GM12878 (cell line): ENCODE results near the gene UPK1B. TPM values are rescaled to one million over a fixed set of nuclear protein-coding genes. Genes with fewer than 3 reads are reported as not detected.

Source experiments
- ATAC-seq: fragments of 200-7000 bp; cut with Tn5 transposase; 3 replicates; pipeline ENCODE4 v1.9.1; 2020; ENCODE audit warnings: mild to moderate bottlenecking, moderate library complexity
- BruUV-seq: library from RNA; stranded (reverse); fragments of 400-500 nt; replicated peaks from 2 replicates; lab custom pipeline; 2021; lab: Mats Ljungman, UMichigan
- CTCF ChIA-PET: fragments of 300-600 bp; sonication (Branson Sonifier 250); formaldehyde crosslinking; extraction: SDS; loops from one replicate; lab custom pipeline; 2021; ENCODE audit warnings: inconsistent platforms; lab: Yijun Ruan, JAX
- POLR2A ChIA-PET: fragments of 350-600 bp; formaldehyde crosslinking; extraction: SDS; loops from one replicate; lab custom pipeline; 2021; ENCODE audit warnings: inconsistent platforms; lab: Charles Lee
- RAD21 ChIA-PET: fragments of 300-600 bp; sonication (Branson Sonifier 250); formaldehyde crosslinking; loops from one replicate; lab custom pipeline; 2023; ENCODE audit warnings: antibody characterized with exemption; ENCODE audit not compliant: unreplicated experiment; lab: Charles Lee
- SMC1A ChIA-PET: fragments of 300-600 bp; sonication (Branson Sonifier 250); formaldehyde crosslinking; loops from one replicate; lab custom pipeline; 2023; ENCODE audit not compliant: unreplicated experiment, uncharacterized antibody; lab: Charles Lee
- DNase-seq: peaks from one replicate; pipeline ENCODE4 v3.0.0-alpha.2; 2011; ENCODE audit warnings: low read depth, low spot score
- FAIRE-seq: peaks from 3 replicates; lab custom pipeline; 2011; peaks lifted over from hg19 to GRCh38; lab: Jason Lieb, UNC
- H2AFZ ChIP-seq: 2 replicates; pipeline ENCODE4 v1.6.0; 2011; ENCODE audit warnings: low read depth, low read length, control low read depth; ENCODE audit not compliant: control insufficient read depth
- H3K27ac ChIP-seq: 2 replicates; pipeline ENCODE4 v1.5.1; 2011; ENCODE audit warnings: control low read depth; ENCODE audit not compliant: control insufficient read depth, insufficient read depth
- H3K27me3 ChIP-seq, 2 experiments: replicated peaks in 1 of 2; 2 replicates each; pipeline versions ENCODE4 v1.6.0 to v1.6.1; 2011; ENCODE audit warnings: low read length in 1 of 2; ENCODE audit not compliant: control insufficient read depth in 2 of 2, insufficient read depth in 2 of 2
- H3K36me3 ChIP-seq, 2 experiments: 2 replicates each; pipeline ENCODE4 v1.5.1; 2011; ENCODE audit warnings: low read length in 1 of 2; ENCODE audit not compliant: control insufficient read depth in 2 of 2, insufficient read depth in 2 of 2
- H3K4me1 ChIP-seq: 2 replicates; pipeline ENCODE4 v1.6.1; 2011; ENCODE audit warnings: mild to moderate bottlenecking, low read length, moderate library complexity, mixed read lengths; ENCODE audit not compliant: control insufficient read depth, insufficient read depth
- H3K4me2 ChIP-seq: 2 replicates; pipeline ENCODE4 v1.6.0; 2011; ENCODE audit warnings: control low read depth; ENCODE audit not compliant: control insufficient read depth, insufficient read depth
- H3K4me3 ChIP-seq: fragments of 200-600 bp; sonication (generic); 2 replicates; pipeline ENCODE4 v1.5.1; 2016
- H3K79me2 ChIP-seq: 2 replicates; pipeline ENCODE4 v1.6.0; 2011; ENCODE audit warnings: low read length; ENCODE audit not compliant: control insufficient read depth, insufficient read depth
- H3K9ac ChIP-seq: 2 replicates; pipeline ENCODE4 v1.8.0; 2011; ENCODE audit warnings: low read length, control low read depth, mixed read lengths; ENCODE audit not compliant: control insufficient read depth, insufficient read depth
- H3K9me3 ChIP-seq: replicated peaks from 3 replicates; pipeline ENCODE4 v1.5.1; 2011; ENCODE audit warnings: mild to moderate bottlenecking, low read length; ENCODE audit not compliant: control insufficient read depth, insufficient read depth
- H4K20me1 ChIP-seq: 2 replicates; pipeline ENCODE4 v1.6.0; 2011; ENCODE audit not compliant: control insufficient read depth, insufficient read depth
- CHD4 ChIP-seq: fragments of 200-600 bp; sonication (generic); IDR thresholded peaks from 2 replicates; pipeline ENCODE4 v1.6.1; 2016; ENCODE audit warnings: mild to moderate bottlenecking
- MYB ChIP-seq: fragments of 150-350 bp; IDR thresholded peaks from 2 replicates; pipeline ENCODE4 v1.6.1; 2014; ENCODE audit warnings: mild to moderate bottlenecking, low read depth, low read length, borderline replicate concordance
- NR2C1 ChIP-seq: fragments of 450-650 bp; IDR thresholded peaks from 2 replicates; pipeline ENCODE4 v1.6.1; 2017; ENCODE audit warnings: antibody characterized with exemption, mild to moderate bottlenecking, moderate library complexity
- SRF ChIP-seq, 2 experiments: IDR thresholded peaks; 2 replicates each; pipeline ENCODE4 v1.6.1; 2011; ENCODE audit warnings: low read depth in 2 of 2, low read length in 2 of 2, mild to moderate bottlenecking in 1 of 2, moderate library complexity in 1 of 2
- TBL1XR1 ChIP-seq: IDR thresholded peaks from 2 replicates; pipeline ENCODE4 v1.6.1; 2012; ENCODE audit warnings: low read depth, low read length, improper control_type of control experiment
- TCF12 ChIP-seq: IDR thresholded peaks from 2 replicates; pipeline ENCODE4 v1.6.1; 2011; ENCODE audit warnings: low read depth, mild to moderate bottlenecking, low read length
- WGBS: methylation state at CpG from one replicate; pipeline ENCODE4 v1.1.6; 2016; ENCODE audit warnings: low lambda C conversion rate; ENCODE audit not compliant: insufficient replicate concordance, insufficient coverage; ENCODE audit errors: missing lambda C conversion rate; 5-methylcytosine and 5-hydroxymethylcytosine counted together
- in situ Hi-C: fragments of 300-500 bp; cut with MboI; formaldehyde crosslinking; loops from 9 replicates; pipeline ENCODE4 v1.14.3; 2018; ENCODE audit warnings: mixed read lengths
- intact Hi-C: fragments of 100-400 bp; cut with micrococcal nuclease; formaldehyde crosslinking; loops from one replicate; pipeline ENCODE4 v1.14.2; 2022; ENCODE audit not compliant: unreplicated experiment
- polyA plus RNA-seq, 11 experiments: library from polyadenylated mRNA; depleted of rRNA in 4 of 11; unstranded in 6 of 11; stranded (reverse) in 5 of 11; fragments of >200 nt; fragmentation: Nextera tagmentation in 4 of 11; fragmentation: Illumina TruSeq in 1 of 11; extraction: Ambion mirVana in 4 of 11; extraction: Trizol in 1 of 11; gene quantifications; 1 replicate in 1 of 11; 2 replicates in 10 of 11; pipeline versions ENCODE4 v1.2.1 to v1.2.3, GENCODE V29; 2011 to 2016; ENCODE audit warnings: inconsistent platforms in 2 of 11, missing spikeins in 2 of 11, low read depth in 1 of 11
- total RNA-seq, 4 experiments: library from RNA; depleted of rRNA in 3 of 4; stranded (reverse); fragments of >200 nt in 3 of 4; fragmentation: Illumina TruSeq in 1 of 4; extraction: Trizol in 1 of 4; gene quantifications; 2 replicates each; pipeline versions ENCODE4 v1.2.1 to v1.2.3, GENCODE V29; 2013 to 2021
- TF ChIP-seq, protein P1 (sequence below): IDR thresholded peaks from 2 replicates; pipeline ENCODE4 v1.6.1; 2012; ENCODE audit warnings: low read depth, low read length, improper control_type of control experiment
- TF ChIP-seq, protein P2 (sequence below): fragments of 450-650 bp; IDR thresholded peaks from 2 replicates; pipeline ENCODE4 v1.6.1; 2017; ENCODE audit warnings: antibody characterized with exemption, mild to moderate bottlenecking, moderate library complexity

The UPK1B gene
- total and polyA plus RNA-seq, 10 of the 15 experiments (the other 5 are each of a cell fraction or from before 2014, with no cell fraction given): not detected

DNA sequence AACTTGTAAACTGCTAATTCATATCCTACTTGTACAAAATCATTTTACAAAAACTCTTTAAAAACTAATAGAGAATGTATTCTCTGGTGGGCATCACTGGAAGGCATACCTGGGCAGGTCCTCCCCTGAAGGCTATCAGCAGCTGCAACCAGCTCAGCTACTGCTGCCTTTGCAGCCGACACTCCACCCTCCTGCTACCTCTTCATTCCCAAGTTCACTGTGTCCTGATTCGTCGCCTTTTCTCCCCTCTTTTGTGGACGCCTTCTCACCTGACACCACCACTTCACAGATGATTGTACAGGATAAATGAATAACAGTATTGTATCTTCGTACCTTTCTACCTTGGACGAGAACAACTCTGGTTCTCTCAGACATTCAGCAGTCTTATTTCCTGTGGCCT, 38.4 kb downstream of the UPK1B start:
- in situ Hi-C loops: no loop called here
- H3K36me3 ChIP-seq: peaks cover 2 to 22% of the 10 kb centered on the region in 2 experiments; a peak in 3 of 4 replicates
- no TSS peak for BruUV-seq
- peaks cover 10% of the 10 kb centered on the region; the same call in 1 of the 2 replicates for H3K4me1 ChIP-seq
- H3K27me3 ChIP-seq: no peaks in the 10 kb centered on the region
- no peak overlapping the region for H2AFZ ChIP-seq
- DNase-seq (no peak), FAIRE-seq (no peak), ATAC-seq (no peak)
- WGBS: 96% methylated on average over 6 of the region's 6 CpGs
- H3K4me3 ChIP-seq: no peak overlapping the region
- intact Hi-C loops: no loop called here
- ChIA-PET SMC1A (interaction anchor here (0.9 to 2.8 kb wide), 3 partner anchors 10 to 87 kb away, joined by 3 to 8 read pairs (median 4); no protein-coding TSS in a partner anchor), RAD21 (no interaction called here), CTCF (interaction anchor here (1.0 to 1.6 kb wide), 3 partner anchors 29 to 327 kb away, joined by 3 to 6 read pairs (median 3); partner anchors contain the start of gene B4GALT4), POLR2A (interaction anchor here (1.4 kb wide), 1 partner anchor 10 kb away, joined by 4 read pairs; no protein-coding TSS in a partner anchor)
- no peak for TF ChIP-seq CHD4
- TF ChIP-seq, protein P1, sequence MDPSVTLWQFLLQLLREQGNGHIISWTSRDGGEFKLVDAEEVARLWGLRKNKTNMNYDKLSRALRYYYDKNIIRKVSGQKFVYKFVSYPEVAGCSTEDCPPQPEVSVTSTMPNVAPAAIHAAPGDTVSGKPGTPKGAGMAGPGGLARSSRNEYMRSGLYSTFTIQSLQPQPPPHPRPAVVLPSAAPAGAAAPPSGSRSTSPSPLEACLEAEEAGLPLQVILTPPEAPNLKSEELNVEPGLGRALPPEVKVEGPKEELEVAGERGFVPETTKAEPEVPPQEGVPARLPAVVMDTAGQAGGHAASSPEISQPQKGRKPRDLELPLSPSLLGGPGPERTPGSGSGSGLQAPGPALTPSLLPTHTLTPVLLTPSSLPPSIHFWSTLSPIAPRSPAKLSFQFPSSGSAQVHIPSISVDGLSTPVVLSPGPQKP: no peak
- no peak for TF ChIP-seq TBL1XR1
- TF ChIP-seq SRF (IDR thresholded peaks at IDR 0.05; ENCODE audit: low read depth in 2 of 2, low read length in 2 of 2): no peak
- TF ChIP-seq, protein P2, sequence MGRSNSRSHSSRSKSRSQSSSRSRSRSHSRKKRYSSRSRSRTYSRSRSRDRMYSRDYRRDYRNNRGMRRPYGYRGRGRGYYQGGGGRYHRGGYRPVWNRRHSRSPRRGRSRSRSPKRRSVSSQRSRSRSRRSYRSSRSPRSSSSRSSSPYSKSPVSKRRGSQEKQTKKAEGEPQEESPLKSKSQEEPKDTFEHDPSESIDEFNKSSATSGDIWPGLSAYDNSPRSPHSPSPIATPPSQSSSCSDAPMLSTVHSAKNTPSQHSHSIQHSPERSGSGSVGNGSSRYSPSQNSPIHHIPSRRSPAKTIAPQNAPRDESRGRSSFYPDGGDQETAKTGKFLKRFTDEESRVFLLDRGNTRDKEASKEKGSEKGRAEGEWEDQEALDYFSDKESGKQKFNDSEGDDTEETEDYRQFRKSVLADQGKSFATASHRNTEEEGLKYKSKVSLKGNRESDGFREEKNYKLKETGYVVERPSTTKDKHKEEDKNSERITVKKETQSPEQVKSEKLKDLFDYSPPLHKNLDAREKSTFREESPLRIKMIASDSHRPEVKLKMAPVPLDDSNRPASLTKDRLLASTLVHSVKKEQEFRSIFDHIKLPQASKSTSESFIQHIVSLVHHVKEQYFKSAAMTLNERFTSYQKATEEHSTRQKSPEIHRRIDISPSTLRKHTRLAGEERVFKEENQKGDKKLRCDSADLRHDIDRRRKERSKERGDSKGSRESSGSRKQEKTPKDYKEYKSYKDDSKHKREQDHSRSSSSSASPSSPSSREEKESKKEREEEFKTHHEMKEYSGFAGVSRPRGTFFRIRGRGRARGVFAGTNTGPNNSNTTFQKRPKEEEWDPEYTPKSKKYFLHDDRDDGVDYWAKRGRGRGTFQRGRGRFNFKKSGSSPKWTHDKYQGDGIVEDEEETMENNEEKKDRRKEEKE: no peak
- no peak for TF ChIP-seq MYB
- TF ChIP-seq NR2C1: no peak
- TF ChIP-seq TCF12: no peak
- H4K20me1 ChIP-seq: no peaks in the 10 kb centered on the region
- H3K79me2 ChIP-seq: no peaks in the 10 kb centered on the region
- H3K9ac ChIP-seq: no peak overlapping the region
- H3K4me2 ChIP-seq: no peak overlapping the region
- no peaks in the 10 kb centered on the region for H3K9me3 ChIP-seq
- H3K27ac ChIP-seq: no peak overlapping the region
